Loucy (cell line): Measurements from ENCODE around the gene SPSB4.

Source experiments
- CTCF ChIP-seq: fragments of 200-600 bp; sonication (generic); conservative IDR thresholded peaks from 2 replicates; pipeline ENCODE4 v1.5.1; 2014; ENCODE audit warnings: mild to moderate bottlenecking, antibody characterized with exemption, low read length
- EZH2phosphoT487 ChIP-seq: fragments of 200-600 bp; IDR thresholded peaks from 2 replicates; pipeline ENCODE4 v1.6.1; 2018; ENCODE audit warnings: antibody characterized with exemption, mild to moderate bottlenecking, moderate library complexity, borderline replicate concordance

DNA sequence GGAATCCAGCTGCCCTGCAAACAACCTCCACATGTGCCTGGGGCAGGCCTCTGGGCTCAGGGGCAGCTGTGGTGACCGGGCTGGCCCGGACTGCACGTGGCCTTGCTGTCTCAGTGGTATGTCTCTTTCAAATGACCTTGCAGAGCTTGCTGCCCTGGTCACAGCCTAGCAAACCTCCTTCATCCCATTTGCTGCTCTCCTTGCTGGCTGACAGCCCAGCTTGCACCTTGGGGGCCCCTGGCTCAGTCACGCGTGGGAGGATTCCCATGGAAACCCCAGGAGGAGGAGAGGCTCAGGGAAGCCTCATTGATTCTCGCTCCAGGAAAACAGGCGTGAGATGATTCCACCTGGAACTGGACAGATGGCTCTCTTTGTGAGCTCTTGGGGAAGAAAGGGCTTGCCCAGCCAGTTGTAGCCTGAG lies 5.6 kb downstream of the SPSB4 start:
- TF ChIP-seq CTCF (no peak), EZH2phosphoT487 (no peak)
